ENCODE data around the gene ADAMTSL3.
"Not testable (repeated sequence)": the region's sequence is repeated elsewhere in the genome, so short reads cannot be mapped to it uniquely, and the experiment has no call there.

The ADAMTSL3 gene

DNA sequence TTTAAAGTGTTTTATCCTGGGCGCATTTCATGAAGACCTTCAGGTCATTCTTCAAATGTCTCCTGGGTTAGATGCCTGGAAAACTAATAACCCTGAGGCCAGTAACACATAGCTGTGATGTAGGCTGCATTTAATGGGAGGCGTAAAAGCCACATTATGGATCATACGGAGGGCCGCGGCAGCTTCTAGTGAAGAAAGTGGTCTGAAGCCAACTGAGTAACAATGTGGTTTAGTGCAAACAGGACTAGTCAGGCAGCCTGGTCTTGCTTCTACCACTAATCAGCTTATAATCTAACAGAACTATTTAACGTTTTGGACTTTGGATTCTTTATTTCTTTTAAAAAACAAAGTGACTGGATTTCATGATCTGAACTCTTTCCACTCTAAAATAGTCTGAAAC is 54.4 kb downstream of the ADAMTSL3 start:
- DNase-seq: no peak

DNA sequence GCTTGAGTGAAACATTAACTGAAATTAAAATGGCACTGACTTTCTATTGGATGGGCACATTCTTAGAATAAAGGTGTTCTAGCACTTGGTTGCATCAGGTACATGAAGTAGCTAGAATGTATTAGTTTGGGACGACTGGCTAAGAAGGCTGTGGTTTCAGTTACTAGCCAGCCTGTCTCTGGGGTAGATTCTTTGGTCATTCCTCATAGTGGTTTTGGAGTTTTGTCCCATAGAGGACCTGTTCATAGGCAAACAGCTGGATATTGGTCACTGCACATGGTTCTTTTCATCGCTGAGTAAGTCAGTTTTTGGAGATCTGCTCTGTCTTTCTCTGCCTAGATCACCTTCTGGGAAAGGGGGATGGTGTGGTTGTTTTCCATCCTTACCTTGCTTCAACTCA is 55.3 kb downstream of the ADAMTSL3 start:
- DNase-seq: no peak

DNA sequence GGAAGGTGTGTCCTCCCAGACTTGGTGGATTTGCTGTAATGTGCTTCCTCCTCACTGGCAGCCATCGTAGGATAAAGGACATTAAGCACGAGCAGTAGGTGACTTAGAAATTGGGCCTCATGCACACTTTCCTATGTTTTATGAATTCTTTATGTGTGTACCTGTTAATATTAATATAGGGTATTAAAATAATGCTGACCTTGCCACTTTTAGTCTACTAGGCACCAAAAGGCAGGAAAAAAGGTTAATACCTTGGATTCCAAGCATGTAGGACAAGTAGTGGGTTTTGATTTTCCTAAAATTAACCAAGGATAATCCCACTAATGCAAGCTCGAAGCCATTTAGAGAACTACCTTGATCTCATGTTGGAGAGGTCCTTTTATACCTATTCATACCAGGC is 55.9 kb downstream of the ADAMTSL3 start:
- DNase-seq: no peak

DNA sequence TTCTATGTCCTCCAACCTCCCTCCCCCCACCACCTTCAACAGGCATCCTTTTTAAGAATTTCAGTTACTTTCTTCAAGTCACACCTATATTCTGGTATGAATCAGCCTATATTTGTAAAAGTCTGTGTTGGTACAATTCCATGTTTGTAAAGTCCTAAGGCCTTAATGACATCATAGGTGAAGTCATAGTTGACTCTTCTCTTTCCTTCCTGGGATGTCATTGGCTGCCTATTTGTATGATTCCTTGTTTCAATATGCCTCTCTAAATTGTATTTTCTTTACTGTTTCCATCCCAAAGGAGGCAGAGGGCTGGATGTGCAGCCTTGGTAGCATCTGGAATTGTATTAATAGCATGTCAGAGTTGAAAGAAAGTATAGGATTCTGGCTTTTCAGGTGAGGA is 56.5 kb downstream of the ADAMTSL3 start:
- DNase-seq: no peak

DNA sequence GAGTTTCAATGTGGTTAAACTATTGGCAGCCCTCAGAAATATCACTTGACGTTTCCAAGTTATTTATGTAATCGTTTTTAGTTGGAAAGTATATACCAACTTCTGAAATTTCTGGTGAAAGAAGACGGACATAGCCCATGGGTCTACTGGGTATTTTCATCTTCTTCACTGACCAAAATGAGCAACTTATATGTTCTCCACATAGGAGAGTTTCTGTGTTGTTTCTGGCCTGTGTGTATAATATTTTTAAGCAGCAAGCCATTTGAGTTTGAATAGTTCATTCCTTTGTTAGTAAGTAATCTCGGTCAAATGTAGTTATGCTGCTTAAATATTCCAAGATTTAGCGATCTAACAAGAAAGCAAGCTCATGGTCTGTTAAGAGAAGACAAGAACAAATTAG is 57.3 kb downstream of the ADAMTSL3 start:
- DNase-seq: no peak

DNA sequence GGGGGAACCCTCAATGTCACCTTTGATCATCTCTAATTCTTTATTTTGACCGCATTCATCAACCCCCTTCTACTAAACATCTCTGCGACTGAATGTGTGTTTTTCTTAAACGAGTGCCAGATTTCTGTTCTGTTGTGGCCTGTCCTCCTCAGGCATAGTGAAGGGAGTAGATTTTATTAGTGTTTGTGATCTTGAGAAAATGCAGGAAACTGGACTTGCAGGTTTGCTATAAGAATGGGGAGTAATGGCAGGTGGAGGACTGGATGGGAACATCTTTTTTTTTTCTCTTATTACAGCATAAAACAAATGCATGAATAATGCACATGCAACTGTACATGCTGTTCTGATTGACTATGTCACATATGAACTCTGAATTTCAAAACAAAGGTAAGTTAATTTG is 59.3 kb downstream of the ADAMTSL3 start:
- no peak for DNase-seq

DNA sequence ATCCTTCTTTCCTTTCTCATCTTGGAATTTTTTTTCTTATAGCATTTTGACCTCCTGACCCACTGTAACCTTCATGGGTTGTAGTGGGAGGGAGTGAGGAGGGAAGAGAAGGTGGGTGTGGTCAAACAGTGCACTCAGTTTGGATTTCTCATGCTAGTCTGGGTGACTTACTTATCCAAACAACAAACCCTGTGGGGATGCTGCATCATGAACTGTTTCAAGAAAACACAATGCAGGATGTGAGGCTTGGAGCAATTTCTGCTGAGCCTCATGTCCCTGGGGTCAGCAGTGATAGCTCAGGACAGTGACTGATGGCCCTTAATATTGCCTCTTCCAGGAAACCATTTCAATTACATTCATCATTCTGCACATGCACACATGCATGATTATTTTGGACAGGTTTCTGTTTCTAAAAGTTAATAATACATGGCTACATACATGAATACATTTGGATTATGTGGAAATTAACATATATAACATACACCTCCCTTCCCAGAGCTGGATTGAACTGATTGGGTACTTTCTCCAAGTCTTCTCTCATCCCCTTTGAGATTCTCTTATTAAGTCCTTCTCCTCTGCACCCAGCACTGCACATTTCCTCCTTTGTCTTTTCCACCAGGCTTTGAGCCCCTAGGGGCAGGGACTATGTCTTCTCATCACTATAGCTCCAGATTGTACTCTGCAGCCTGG is 61.2 kb downstream of the ADAMTSL3 start:
- no peak for DNase-seq

DNA sequence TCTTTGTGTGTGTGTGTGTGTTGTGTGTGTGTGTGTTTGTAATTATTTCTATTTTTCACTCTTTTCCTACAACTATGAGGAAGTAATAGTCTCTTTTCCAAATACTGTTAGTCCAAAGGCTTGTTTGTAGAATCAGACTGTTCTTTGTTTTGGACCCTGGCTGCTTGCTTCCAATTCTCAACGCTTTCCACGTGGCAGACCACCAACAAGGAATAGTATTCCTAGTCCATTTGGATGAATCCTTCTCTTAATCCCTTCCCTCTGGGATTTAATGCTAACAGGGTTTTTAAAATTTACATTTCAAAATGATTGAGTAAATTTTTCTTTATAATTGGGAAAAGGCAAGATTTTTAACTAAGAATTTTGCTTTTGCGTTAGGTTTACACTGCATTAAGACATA is 62.7 kb downstream of the ADAMTSL3 start:
- no peak for DNase-seq

DNA sequence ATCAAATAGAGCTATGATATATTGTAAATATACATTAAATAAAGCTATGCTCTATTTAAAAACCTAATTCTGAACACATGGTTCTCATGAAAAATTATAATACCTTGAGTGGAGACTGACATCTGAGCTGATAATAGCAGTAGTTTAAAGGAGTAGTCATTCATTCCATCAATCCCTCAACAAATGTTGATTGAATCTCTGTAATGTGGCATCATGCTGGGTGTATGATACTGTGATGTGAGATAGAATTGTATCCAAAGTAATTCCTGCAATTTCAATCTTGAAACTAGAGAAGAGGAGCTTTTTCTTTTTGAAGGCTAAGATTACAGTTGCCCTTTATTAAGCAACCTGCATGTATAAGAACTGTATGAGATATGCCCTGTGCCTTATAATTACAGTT is 63.1 kb downstream of the ADAMTSL3 start:
- no peak for DNase-seq

DNA sequence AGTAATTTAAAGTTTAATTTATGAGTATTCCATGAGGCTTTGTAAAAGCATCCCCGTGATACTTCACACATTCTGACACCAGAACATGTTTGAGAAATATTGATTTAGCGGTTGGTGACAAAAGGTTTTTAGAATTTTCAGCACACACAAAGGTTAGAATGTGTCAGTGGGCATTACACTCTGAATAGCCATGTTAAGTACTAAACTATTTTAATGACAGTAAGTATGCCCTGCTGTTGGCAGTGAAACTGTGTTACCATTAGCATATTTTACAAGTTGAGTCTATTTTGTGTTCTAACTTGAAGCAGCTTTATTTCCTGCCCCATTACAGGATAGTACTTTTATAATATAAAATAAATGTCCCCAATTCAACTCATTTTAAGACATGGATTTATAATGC is 66.5 kb downstream of the ADAMTSL3 start:
- DNase-seq: no peak

DNA sequence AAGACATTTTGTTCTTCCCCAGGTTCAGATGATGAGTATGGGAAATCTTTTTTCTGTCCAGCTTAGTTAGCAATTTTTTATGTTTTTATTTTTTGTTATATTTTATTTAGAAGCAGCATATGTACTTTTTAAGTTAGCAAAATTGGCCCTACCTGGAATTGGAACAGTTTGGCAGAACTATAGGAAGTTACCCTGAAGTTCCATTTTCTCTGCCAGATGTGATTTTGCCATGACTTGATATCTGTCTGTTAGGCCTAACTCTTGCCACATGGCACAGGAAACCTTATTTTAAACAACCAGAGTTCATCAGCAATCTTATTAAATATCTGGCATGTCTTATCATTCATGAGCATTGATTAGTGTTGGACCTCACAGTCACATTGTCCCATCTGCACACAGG is 67.1 kb downstream of the ADAMTSL3 start:
- no peak for DNase-seq

DNA sequence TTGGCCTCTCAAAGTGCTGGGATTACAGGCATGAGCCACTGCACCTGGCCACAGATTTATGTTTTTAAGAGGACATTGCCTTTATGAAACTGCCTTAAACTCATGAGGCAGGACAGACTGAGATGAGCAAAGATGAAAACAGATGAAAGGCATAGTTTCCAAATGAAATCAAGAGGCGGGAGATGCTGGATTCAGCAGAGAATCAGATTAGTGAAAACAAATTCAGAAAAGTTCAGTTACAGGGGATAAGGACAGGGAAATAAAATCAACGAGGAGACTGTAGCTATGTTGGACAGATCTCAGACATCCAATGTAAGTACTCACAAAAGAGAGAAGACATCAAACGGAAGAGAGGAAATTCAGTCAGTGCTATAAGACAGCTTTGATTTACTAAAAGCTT is 68.1 kb downstream of the ADAMTSL3 start:
- DNase-seq: no peak

DNA sequence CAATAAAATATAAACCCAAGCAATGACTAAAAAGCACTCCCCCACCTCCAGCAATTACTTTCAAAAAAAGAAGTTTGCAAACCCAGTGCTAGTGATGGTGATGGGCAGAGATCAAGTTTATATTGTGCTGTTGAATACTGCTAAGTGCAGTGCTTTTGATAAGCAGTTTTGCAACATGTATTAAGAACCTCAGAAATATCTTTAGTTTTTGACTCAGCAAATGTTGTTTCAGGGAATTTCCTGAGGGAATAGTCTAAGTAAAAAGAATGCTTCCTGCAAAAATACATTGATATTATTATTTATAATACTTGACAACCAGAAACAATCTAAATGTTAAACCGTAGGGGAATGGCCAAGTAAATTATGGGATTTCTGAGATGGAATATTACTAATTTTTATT is 69.3 kb downstream of the ADAMTSL3 start:
- no peak for DNase-seq

DNA sequence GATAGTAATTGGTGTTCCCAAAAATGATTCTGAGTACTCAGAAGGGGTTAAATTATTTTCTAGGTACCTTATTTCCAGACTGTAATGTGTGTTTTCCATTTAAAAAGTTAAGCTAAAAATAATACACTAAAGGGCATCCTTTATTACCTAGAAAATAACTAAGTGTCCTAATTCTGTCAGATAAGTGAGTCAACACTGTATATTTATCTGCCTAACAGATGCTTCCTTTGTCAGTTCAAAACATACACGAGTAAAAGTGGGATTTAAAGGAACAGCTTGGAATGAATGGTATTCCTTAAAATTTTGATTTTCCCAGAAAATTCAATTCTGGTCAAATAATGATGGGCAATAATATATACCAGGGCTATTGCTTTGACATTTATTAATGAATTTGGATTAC is 78.3 kb downstream of the ADAMTSL3 start:
- no peak for DNase-seq

DNA sequence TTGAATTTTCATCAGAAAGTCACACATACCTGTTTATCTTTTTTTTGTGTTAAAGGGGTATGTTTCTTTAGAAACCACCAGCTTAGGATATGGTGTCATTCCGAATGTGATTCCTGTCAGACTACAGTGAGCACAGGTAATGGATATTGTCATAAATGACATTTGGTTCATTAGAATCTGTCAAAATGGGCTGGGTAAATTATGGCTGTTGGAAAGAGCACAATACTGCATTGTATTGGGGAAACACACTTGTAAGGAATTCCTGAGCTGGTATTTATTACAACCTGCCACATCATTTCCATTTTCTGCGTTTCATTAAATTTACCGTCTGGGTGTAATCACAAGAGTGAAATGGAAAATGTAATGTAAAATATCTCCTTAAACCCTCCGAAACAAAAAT is 78.8 kb downstream of the ADAMTSL3 start:
- no peak for DNase-seq

DNA sequence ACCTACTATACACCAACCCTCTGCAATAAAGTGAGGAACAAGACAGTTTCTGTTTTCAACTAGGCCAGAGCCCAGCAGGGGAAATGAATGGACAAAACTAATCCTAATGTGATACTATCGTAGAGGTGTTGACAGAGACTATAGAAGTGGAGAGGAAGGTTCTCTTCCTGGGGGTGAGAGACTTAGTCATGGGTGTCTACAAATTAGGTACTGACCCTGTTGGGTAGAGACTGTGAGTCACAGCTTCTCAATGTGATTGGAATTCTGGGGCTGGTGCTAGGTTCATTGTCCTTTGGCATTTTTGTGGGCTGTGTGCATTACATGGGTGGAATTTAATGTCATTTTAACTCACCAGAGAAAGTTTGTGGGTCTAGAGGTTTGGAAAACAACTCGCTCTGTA is 79.3 kb downstream of the ADAMTSL3 start:
- DNase-seq: no peak

DNA sequence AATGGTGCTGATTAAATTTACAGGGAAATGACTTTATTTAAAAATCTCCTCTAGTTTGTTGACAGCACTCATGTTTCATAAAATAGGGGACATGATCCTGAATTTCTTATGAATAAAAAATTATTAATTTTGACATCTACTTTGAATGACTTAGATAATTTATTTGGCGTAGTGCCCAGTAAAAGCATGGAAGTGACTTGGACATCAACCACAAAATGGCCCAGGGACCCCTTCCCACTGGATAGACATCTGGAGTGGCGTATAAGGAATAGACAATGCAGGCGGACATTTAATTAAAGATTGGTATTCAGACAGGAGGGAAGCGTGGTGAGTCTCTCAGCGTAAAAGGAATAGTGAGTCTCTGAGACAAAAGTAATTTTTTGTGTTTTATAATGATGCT is 79.8 kb downstream of the ADAMTSL3 start:
- no peak for DNase-seq

DNA sequence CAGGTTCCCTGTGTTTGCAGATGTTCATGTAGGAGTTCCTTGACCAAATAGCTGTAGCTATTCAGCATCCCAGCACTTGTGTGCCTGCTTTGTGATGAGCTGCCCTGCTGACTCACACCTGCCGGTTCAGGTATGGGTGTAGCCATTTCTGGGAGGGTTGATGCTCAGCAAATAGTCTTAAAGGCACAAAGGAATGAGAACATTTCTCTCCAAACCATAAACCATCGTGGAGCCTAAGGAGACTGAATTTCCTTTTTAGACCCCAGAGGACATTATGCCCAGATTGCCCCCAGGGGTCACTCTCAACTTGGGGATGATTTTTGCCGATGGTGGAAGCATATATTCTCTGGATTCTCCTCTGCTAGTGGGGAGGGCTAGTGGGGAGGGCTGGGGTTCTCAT is 80.6 kb downstream of the ADAMTSL3 start:
- DNase-seq: no peak

DNA sequence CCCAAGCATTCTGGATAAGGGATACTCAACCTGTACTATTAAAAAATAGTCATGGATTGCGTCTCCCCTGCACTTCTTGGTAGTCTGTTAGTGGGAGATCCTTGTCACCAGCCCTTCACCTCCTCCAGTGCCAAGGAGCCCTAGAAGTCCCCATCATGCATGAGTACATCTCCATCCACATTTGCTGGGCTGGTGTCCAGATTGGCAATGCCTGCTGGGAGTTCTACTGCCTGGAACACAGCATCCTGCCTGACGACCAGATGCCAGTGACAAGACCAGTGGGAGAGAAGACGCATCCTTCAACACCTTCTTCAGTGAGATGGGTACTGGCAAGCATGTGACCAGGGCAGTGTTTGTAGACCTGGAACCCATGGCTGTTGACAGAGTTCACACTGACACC is 85.7 kb downstream of the ADAMTSL3 start:
- DNase-seq: no peak

DNA sequence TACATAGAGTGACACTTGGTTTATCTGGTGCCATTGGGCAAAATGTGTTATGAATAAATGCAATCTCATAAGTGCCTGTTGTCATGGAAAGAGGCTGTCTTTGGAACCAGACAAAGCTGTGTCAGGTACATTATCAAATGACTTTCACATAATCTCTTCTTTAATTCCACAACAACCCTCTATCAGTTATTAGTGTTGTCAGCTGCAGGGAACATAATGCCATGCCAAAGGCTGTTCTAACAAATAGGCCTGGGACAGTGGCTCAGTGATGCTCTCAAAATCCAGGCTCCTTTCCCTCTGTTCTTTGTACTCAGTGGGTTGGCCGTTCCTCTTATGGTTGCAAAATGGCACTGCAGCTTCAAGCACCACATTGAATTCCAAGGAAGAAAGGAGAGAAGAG is 91.8 kb downstream of the ADAMTSL3 start:
- no peak for DNase-seq

DNA sequence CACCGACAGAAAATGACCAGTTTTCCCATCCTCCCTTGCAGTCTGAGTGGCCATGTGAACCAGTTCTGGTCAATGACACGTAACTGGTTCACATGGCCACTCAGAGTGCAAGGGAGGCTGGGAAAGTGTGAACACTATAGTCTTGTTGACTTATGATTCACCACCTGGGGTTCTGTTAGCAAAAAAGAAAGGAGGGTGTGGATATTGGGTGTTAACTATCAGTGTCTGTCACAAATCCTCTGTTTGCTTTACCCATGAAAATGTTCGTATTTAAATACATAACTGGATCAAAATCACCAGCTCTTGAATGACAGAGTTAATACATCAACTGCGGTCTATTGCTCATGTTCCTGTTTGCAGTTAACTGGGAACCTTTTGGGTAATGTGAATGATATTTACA is 92.3 kb downstream of the ADAMTSL3 start:
- DNase-seq: no peak

DNA sequence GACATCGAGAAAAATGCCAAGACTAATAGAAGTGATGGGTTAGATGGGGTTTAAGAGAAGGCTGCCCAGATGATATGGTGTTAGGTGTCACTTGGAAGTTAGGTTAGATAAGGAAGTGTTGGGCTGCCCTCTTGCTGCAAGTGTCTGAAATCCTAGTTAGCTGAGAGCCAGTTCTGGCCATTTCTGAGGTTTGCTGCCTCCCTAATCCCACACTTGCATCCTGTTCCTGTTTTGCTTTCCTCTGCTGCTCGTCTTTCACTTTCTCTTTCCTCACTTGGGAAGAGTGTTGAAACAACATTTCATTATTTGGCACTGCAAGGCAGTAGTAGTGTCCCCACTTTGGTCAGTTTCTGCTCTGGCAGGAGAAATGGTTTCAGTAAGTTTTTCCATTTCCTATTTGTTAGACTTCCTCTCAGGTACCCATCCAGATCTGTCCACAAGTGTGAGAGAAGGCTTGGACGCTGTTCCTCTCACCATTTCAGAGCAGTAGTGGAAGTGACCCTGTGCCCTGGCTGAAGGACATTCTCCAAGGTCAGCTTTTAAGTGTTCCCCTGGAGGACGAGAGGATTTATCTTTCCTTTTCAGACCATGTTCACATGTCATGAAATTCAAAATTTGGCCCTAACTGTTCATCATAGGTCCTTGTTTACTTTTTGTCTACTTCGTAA is 93.3 kb downstream of the ADAMTSL3 start:
- no peak for DNase-seq

DNA sequence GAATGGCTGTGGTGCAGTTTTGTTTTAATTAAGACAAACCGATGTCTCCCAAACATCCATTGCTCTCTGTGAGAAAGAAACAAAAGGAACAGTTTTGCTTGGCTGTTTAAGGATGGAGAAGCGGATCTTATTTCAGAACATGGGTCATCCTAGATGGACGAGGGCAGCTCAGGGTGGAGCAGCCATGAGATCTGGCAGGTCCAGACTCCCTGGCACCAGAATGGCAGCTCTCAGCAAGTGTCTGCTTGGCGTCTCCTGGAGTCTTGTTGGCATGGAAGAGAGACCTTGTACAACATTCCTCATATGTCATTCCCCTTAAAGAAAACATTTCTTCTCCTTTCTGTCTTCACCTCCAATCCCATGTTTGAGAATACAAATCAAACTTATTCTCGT is 93.8 kb downstream of the ADAMTSL3 start:
- DNase-seq: no peak

DNA sequence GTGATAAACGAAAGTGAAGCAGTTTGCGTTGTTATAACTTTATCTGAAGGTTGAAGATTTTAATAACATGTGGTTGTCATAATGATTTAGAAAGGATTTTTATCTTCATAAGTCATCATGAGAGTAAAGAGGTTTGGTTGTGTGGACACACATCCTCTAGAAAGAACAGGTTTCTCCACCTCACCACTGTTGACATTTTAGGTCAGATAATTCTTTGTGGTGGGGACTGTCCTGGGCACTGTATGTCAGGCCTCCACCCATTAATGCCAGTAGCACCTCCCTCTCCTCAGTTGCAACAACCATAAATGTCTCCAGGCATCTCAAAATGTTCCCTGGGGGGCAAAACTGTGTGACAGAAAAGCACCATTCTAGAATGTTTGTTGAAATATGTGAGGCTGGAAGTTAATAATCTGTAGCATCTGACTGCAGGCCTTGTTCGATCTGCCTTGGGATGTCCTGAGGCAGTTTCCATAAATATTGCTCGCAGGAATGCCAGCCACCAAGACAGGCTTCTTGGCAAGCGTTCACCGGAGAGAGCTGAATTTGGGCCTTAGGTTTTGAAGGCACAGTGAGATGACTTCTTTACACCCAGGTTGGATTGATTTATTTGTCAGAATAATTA is 100.1 kb downstream of the ADAMTSL3 start:
- no peak for DNase-seq

DNA sequence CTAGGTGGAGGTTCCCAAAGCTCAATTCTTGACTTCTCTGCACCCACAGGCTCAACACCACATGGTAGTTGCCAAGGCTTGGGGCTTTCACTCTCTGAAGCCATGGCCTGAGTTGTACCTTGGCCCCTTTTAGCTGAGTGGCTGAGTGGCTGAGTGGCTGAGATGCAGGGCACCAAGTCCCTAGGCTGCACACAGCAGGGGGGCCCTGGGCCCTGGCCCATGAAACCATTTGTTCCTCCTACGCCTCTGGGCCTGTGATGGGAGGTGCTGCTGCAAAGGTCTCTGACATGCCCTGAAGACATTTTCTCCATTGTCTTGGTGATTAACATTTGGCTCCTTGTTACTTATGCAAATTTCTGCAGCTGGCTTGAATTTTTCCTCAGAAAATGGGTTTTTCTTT is 103.4 kb downstream of the ADAMTSL3 start:
- DNase-seq: not testable (repeated sequence)

Data from activated CD4-positive, alpha-beta T cell treated with anti-CD3 and anti-CD28 coated beads for 4 hours (primary cell).